Glutamatergic neuron (in vitro differentiated cells): ENCODE measurements around the gene MOGAT3. TPM values are rescaled to one million over a fixed set of nuclear protein-coding genes. Genes with fewer than 3 reads are reported as not detected.

Source experiments
- DNase-seq: peaks from one replicate; pipeline ENCODE4 v3.0.0; 2022
- H3K27ac Mint-ChIP-seq: one replicate; pipeline ENCODE4 v1.8.0; 2020; ENCODE audit warnings: mild to moderate bottlenecking, mixed read lengths, inconsistent platforms; ENCODE audit not compliant: unreplicated experiment
- H3K27me3 Mint-ChIP-seq: one replicate; pipeline ENCODE4 v1.8.0; 2020; ENCODE audit warnings: mild to moderate bottlenecking, moderate library complexity, mixed read lengths, inconsistent platforms; ENCODE audit not compliant: unreplicated experiment
- H3K36me3 Mint-ChIP-seq: one replicate; pipeline ENCODE4 v1.8.0; 2020; ENCODE audit warnings: mild to moderate bottlenecking, mixed read lengths, inconsistent platforms; ENCODE audit not compliant: unreplicated experiment
- H3K4me1 Mint-ChIP-seq: one replicate; pipeline ENCODE4 v1.8.0; 2020; ENCODE audit warnings: mild to moderate bottlenecking, low read depth, mixed read lengths, inconsistent platforms; ENCODE audit not compliant: unreplicated experiment
- H3K4me3 Mint-ChIP-seq: one replicate; pipeline ENCODE4 v1.8.0; 2020; ENCODE audit warnings: mild to moderate bottlenecking, mixed read lengths, inconsistent platforms; ENCODE audit not compliant: unreplicated experiment
- H3K9me3 Mint-ChIP-seq: one replicate; pipeline ENCODE4 v1.8.0; 2020; ENCODE audit warnings: mild to moderate bottlenecking, moderate library complexity, mixed read lengths, inconsistent platforms; ENCODE audit not compliant: unreplicated experiment
- total RNA-seq: library from RNA; stranded (reverse); fragmentation: NEBNext Ultra II Directional; extraction: Animal tissue kit (Norgen Biotek cat#: 25700); gene quantifications from one replicate; pipeline ENCODE4 v1.2.1, GENCODE V29; 2021; ENCODE audit not compliant: unreplicated experiment
- TF ChIP-seq, protein P1 (sequence below): fragments of 200-600 bp; sonication (generic); IDR thresholded peaks from one replicate; pipeline ENCODE4 v1.5.0; 2021; ENCODE audit not compliant: partially characterized antibody, unreplicated experiment

Gene MOGAT3
- total RNA-seq, 1 donor from 2014 or later, result not detected

DNA sequence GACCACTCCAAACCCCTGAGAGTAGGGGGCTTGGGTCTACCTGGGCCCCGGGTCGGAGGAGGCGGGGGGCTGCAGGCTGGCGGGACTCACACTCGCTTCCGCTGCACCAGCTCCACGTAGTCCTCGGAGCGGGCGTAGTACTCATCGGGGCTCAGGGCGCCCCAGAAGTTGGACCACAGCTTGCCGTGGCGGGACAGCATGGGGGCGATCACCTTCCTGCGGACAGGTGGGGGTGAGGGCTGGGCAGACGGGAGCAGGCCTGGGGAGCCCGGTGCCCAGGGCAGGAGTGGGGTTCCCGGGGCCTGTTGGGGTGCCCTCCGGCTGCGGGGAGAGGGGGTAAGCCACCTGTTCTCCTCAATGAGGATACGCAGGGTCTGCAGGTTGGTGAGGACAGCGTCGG lies 10.7 kb upstream of the MOGAT3 start:
- Mint-ChIP-seq H3K4me1 (peaks cover 2% of the 10 kb centered on the region), H3K27ac (no peak overlapping the region), H3K36me3 (no peaks in the 10 kb centered on the region), H3K27me3 (peaks cover 1% of the 10 kb centered on the region), H3K9me3 (peaks cover 2% of the 10 kb centered on the region), H3K4me3 (no peak overlapping the region)
- TF ChIP-seq, protein P1, sequence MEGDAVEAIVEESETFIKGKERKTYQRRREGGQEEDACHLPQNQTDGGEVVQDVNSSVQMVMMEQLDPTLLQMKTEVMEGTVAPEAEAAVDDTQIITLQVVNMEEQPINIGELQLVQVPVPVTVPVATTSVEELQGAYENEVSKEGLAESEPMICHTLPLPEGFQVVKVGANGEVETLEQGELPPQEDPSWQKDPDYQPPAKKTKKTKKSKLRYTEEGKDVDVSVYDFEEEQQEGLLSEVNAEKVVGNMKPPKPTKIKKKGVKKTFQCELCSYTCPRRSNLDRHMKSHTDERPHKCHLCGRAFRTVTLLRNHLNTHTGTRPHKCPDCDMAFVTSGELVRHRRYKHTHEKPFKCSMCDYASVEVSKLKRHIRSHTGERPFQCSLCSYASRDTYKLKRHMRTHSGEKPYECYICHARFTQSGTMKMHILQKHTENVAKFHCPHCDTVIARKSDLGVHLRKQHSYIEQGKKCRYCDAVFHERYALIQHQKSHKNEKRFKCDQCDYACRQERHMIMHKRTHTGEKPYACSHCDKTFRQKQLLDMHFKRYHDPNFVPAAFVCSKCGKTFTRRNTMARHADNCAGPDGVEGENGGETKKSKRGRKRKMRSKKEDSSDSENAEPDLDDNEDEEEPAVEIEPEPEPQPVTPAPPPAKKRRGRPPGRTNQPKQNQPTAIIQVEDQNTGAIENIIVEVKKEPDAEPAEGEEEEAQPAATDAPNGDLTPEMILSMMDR, result no peak
- DNase-seq, result no peak

DNA sequence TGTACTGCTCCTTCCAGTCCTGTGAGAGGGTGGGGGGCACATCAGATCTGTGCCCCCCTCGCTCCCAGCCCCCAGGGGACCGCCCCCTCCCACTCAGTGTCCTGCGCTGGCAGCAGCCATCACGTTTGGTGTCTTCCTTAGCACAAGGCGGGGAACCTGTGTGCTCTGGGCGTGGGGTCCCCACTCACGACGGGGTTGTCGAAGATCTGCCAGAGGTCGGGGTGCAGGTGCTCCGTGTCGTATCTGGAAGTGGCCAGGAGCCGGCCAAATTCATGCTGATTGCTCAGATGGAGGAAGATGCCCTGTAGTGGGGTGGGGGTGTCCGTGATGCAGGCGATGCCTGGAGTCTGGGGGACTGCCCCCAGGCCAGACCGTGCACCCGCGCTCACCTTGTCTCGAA lies 9.3 kb upstream of the MOGAT3 start:
- peaks cover 2% of the 10 kb centered on the region for H3K9me3 Mint-ChIP-seq
- H3K4me3 Mint-ChIP-seq, result no peak overlapping the region

DNA sequence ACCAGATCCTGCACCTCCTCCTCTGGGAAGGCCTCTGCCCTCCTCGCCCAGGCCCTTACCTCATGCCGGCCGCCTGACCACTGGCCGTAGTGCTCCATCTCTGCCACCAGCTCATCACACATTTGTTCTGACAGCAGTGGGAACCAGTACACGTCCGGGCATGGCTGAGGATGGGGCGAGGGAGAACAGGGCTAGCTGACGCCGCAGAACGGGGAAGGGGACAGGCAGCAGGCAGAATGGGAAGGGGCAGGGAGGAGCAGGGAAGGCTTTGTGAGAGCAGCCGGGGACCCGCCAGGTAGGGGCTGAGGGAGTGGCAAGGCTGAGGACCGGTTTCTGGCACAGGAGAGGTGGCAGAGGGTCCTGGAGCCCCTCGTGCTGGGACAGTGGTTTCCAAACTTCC lies 8.0 kb upstream of the MOGAT3 start:
- DNase-seq, result no peak
- Mint-ChIP-seq H3K4me1 (no peaks in the 10 kb centered on the region), H3K4me3 (no peak overlapping the region), H3K36me3 (no peaks in the 10 kb centered on the region), H3K27ac (no peak overlapping the region), H3K9me3 (peaks cover 2% of the 10 kb centered on the region), H3K27me3 (peaks cover 1% of the 10 kb centered on the region)
- TF ChIP-seq, protein P1, result no peak

More for the DNA sequence above, 9.3 kb upstream of the MOGAT3 start:
- Mint-ChIP-seq H3K27ac (no peak overlapping the region), H3K4me1 (no peaks in the 10 kb centered on the region), H3K36me3 (no peaks in the 10 kb centered on the region), H3K27me3 (peaks cover 1% of the 10 kb centered on the region)
- DNase-seq, result no peak
- TF ChIP-seq, protein P1, result no peak

DNA sequence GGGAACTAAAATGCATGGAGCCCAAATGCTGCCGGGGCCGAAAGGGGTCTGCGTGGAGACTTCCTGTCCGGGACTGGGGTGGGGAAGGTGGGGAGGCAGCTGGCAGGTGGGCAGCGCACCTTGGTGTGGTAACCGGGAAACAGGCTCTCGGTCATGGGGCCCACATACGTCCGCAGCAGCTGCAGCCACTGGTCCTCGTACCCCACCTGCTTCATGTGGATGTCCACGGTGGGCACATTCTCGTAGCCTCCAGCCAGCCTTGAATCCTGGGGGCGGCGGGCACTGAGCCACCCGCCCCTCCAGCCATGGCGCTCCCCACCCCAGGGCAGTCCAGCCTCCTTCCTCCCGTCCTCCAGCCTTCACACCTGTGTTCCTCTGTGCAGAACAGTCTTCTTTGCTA lies 6.6 kb upstream of the MOGAT3 start:
- TF ChIP-seq, protein P1, result no peak
- Mint-ChIP-seq H3K36me3 (no peaks in the 10 kb centered on the region), H3K4me3 (no peak overlapping the region), H3K27ac (no peak overlapping the region), H3K27me3 (peaks cover 8% of the 10 kb centered on the region), H3K9me3 (peaks cover 2% of the 10 kb centered on the region), H3K4me1 (no peaks in the 10 kb centered on the region)
- no peak for DNase-seq

DNA sequence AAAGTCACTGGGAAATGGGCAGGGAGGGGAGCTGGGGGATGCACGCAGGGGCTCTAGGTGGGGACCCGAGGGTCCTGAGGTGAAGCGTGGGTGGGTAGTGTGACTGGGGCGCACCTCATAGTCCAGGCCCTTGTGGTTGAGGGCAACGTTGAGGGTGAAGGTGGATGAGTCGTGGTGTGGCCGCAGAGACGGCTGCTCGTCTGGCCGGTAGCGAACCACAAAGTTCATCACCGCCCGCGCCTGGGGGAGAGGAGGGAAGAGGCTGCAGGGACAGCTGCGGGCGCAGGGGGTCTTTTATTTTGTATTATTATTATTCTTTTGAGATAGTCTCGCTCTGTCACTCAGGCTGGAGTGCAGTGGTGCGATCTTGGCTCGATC lies 5.8 kb upstream of the MOGAT3 start:
- no peaks in the 10 kb centered on the region for H3K36me3 Mint-ChIP-seq
- H3K4me1 Mint-ChIP-seq, result no peaks in the 10 kb centered on the region
- TF ChIP-seq, protein P1, result no peak
- no peak overlapping the region for H3K4me3 Mint-ChIP-seq
- H3K27ac Mint-ChIP-seq, result no peak overlapping the region
- H3K9me3 Mint-ChIP-seq, result peaks cover 2% of the 10 kb centered on the region
- peaks cover 8% of the 10 kb centered on the region for H3K27me3 Mint-ChIP-seq
- no peak for DNase-seq
